Neural cell (in vitro differentiated cells): Measurements from ENCODE around the gene DISP3.

Experiments
- CTCF ChIP-seq: fragments of 450-650 bp; IDR thresholded peaks from 2 replicates; pipeline ENCODE4 v1.5.1; 2014; ENCODE audit warnings: antibody characterized with exemption, mild to moderate bottlenecking, moderate library complexity; ENCODE audit not compliant: poor library complexity, severe bottlenecking
- EP300 ChIP-seq: fragments of 450-650 bp; conservative IDR thresholded peaks from 2 replicates; pipeline ENCODE4 v1.6.1; 2014; ENCODE audit warnings: antibody characterized with exemption, mild to moderate bottlenecking, moderate library complexity; ENCODE audit not compliant: poor library complexity, severe bottlenecking
- EZH2 ChIP-seq: fragments of 200-600, 300-800 bp; shearing (Covaris generic), sonication (generic); IDR thresholded peaks from 2 replicates; pipeline ENCODE4 v1.6.1; 2014; ENCODE audit warnings: antibody characterized with exemption, low read length, borderline replicate concordance, mild to moderate bottlenecking; ENCODE audit not compliant: insufficient read depth, poor library complexity, severe bottlenecking
- POLR2AphosphoS5 ChIP-seq: IDR thresholded peaks from 2 replicates; pipeline ENCODE4 v1.6.1; 2012
- RAD21 ChIP-seq: fragments of 450-650 bp; conservative IDR thresholded peaks from 2 replicates; pipeline ENCODE4 v1.6.1; 2014; ENCODE audit warnings: antibody characterized with exemption, mild to moderate bottlenecking, moderate library complexity

GRCh38 chr1:11486231-11487009, 7.5 kb downstream of the DISP3 start:
- no peak for TF ChIP-seq EZH2
- TF ChIP-seq EP300, result no peak
- no peak for TF ChIP-seq CTCF
- no peak for TF ChIP-seq POLR2AphosphoS5
- no peak for TF ChIP-seq RAD21
